Measurements from ENCODE around the gene MT1M. TPM values are rescaled to one million over a fixed set of nuclear protein-coding genes. Genes with fewer than 3 reads are reported as not detected.
A peak's percentile ranks its signal among the peaks of the same experiment; 100 is the strongest.

The MT1M gene
- total and polyA plus RNA-seq, 2 donors from 2014 or later: 15.3 to 27.9 TPM

DNA sequence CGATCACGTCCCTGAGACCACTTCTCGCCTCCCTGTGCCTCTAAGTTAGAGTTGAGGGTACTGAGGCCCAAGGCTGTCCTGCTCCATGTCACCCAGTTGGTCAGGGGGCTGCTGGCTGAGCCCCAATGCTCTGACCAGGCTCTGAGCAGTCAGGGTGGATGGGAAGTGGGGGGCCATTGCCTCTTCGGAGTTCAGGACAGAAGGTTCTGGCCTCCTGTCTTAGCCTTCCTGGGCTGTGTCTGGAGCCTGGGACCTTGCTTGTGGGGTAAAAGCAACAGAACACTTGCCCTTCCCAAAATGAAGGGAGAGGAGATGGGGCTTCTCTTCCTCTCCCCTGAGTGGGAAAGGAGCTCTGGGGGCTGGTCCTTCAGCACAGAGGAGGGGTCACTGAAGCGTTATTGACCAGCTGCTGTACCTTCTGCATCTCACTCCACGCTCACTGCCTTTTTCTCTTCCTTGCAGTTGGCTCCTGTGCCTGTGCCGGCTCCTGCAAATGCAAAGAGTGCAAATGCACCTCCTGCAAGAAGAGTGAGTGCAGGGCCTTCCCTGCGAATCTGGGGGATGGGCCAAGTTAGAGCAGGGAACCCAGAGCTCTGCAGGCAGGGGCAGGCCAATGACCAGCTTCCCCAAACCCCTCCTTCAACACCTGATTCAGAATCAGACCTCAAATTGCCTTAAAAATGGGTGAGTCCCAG lies 50.4 kb downstream of the MT1M start:
- H3K9ac ChIP-seq (ENCODE audit: low read length in 3 of 3): peak overlapping the region; percentile 50 to 94 (median 57)
- intact Hi-C loops (cut with DNase I): loop anchor here (10.0 kb wide), 1 partner anchor 78 kb away; the partner anchor contains the start of gene MT2A
- H3K27me3 ChIP-seq (ENCODE audit: control insufficient read depth, insufficient read depth, low read length): no peaks in the 10 kb centered on the region
- no peaks in the 10 kb centered on the region for H3K9me3 ChIP-seq (ENCODE audit: control insufficient read depth in 2 of 3, insufficient read depth in 1 of 3, low read length in 3 of 3)
- peak overlapping the region; percentile 71 to 94 (median 91) for H3K4me3 ChIP-seq (ENCODE audit: low read length in 3 of 3)
- FAIRE-seq (no peak), DNase-seq (no peak)
- H3K36me3 ChIP-seq (ENCODE audit: control insufficient read depth in 2 of 3, insufficient read depth in 3 of 3, low read length in 3 of 3): no peaks in the 10 kb centered on the region
- TF ChIP-seq, protein P1, sequence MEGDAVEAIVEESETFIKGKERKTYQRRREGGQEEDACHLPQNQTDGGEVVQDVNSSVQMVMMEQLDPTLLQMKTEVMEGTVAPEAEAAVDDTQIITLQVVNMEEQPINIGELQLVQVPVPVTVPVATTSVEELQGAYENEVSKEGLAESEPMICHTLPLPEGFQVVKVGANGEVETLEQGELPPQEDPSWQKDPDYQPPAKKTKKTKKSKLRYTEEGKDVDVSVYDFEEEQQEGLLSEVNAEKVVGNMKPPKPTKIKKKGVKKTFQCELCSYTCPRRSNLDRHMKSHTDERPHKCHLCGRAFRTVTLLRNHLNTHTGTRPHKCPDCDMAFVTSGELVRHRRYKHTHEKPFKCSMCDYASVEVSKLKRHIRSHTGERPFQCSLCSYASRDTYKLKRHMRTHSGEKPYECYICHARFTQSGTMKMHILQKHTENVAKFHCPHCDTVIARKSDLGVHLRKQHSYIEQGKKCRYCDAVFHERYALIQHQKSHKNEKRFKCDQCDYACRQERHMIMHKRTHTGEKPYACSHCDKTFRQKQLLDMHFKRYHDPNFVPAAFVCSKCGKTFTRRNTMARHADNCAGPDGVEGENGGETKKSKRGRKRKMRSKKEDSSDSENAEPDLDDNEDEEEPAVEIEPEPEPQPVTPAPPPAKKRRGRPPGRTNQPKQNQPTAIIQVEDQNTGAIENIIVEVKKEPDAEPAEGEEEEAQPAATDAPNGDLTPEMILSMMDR (IDR thresholded peaks at IDR 0.05; ENCODE audit: borderline replicate concordance, extremely low read depth, insufficient read depth): no peak
- H3K4me1 ChIP-seq (ENCODE audit: control insufficient read depth in 2 of 3, insufficient read depth in 2 of 3, low read depth in 1 of 3, low read length in 3 of 3): peaks cover 0 to 9% (median 5%) of the 10 kb centered on the region in 3 donors
- peak overlapping the region; percentile 26 to 38 for H3K27ac ChIP-seq (ENCODE audit: low read depth in 2 of 2, low read length in 2 of 2)

Other genes starting within 250 kb of the MT1M start
- 163 TPM for gene AMFR, start 207.1 kb upstream of the MT1M start, total RNA-seq
- gene AMFR, start 207.1 kb upstream of the MT1M start, polyA plus RNA-seq (ENCODE audit: insufficient read depth, low read depth, low replicate concordance): 143 TPM
- gene NUDT21, start 181.3 kb upstream of the MT1M start, total RNA-seq: 117 TPM
- gene NUDT21, start 181.3 kb upstream of the MT1M start, polyA plus RNA-seq (ENCODE audit: insufficient read depth, low read depth, low replicate concordance): 47.1 TPM
- gene OGFOD1, start 181.1 kb upstream of the MT1M start, total RNA-seq: 39.4 TPM
- 16.1 TPM for gene OGFOD1, start 181.1 kb upstream of the MT1M start, polyA plus RNA-seq (ENCODE audit: insufficient read depth, low read depth, low replicate concordance)
- 64.2 TPM for gene BBS2, start 112.6 kb upstream of the MT1M start, total RNA-seq
- gene BBS2, start 112.6 kb upstream of the MT1M start, polyA plus RNA-seq (ENCODE audit: insufficient read depth, low read depth, low replicate concordance): 46.5 TPM
- gene MT4, start 67.6 kb upstream of the MT1M start, total RNA-seq: not detected
- gene MT4, start 67.6 kb upstream of the MT1M start, polyA plus RNA-seq (ENCODE audit: insufficient read depth, low read depth, low replicate concordance): not detected
- not detected for gene MT3, start 43.1 kb upstream of the MT1M start, total RNA-seq
- 25.5 TPM for gene MT3, start 43.1 kb upstream of the MT1M start, polyA plus RNA-seq (ENCODE audit: insufficient read depth, low read depth, low replicate concordance)
- 507 TPM for gene MT2A, start 24.1 kb upstream of the MT1M start, total RNA-seq
- gene MT2A, start 24.1 kb upstream of the MT1M start, polyA plus RNA-seq (ENCODE audit: insufficient read depth, low read depth, low replicate concordance): 315 TPM
- 258 TPM for gene MT1E, start 6.9 kb upstream of the MT1M start, total RNA-seq
- 191 TPM for gene MT1E, start 6.9 kb upstream of the MT1M start, polyA plus RNA-seq (ENCODE audit: insufficient read depth, low read depth, low replicate concordance)
- 19.8 TPM for gene MT1A, start 6.0 kb downstream of the MT1M start, total RNA-seq
- 3.1 TPM for gene MT1A, start 6.0 kb downstream of the MT1M start, polyA plus RNA-seq (ENCODE audit: insufficient read depth, low read depth, low replicate concordance)
- not detected for gene MT1B, start 19.2 kb downstream of the MT1M start, total RNA-seq
- not detected for gene MT1B, start 19.2 kb downstream of the MT1M start, polyA plus RNA-seq (ENCODE audit: insufficient read depth, low read depth, low replicate concordance)
- 53.3 TPM for gene MT1F, start 25.3 kb downstream of the MT1M start, total RNA-seq
- gene MT1F, start 25.3 kb downstream of the MT1M start, polyA plus RNA-seq (ENCODE audit: insufficient read depth, low read depth, low replicate concordance): 312 TPM
- gene MT1G, start 35.4 kb downstream of the MT1M start, total RNA-seq: 33.6 TPM
- 2,564 TPM for gene MT1G, start 35.4 kb downstream of the MT1M start, polyA plus RNA-seq (ENCODE audit: insufficient read depth, low read depth, low replicate concordance)
- gene MT1H, start 37.2 kb downstream of the MT1M start, total RNA-seq: 4.4 TPM
- gene MT1H, start 37.2 kb downstream of the MT1M start, polyA plus RNA-seq (ENCODE audit: insufficient read depth, low read depth, low replicate concordance): 606 TPM
- gene MT1X, start 49.8 kb downstream of the MT1M start, total RNA-seq: 223 TPM
- 476 TPM for gene MT1X, start 49.8 kb downstream of the MT1M start, polyA plus RNA-seq (ENCODE audit: insufficient read depth, low read depth, low replicate concordance)
- 48.8 TPM for gene NUP93, start 97.5 kb downstream of the MT1M start, total RNA-seq
- 34.8 TPM for gene NUP93, start 97.5 kb downstream of the MT1M start, polyA plus RNA-seq (ENCODE audit: insufficient read depth, low read depth, low replicate concordance)
- gene SLC12A3, start 232.5 kb downstream of the MT1M start, total RNA-seq: 5.4 TPM
- 277 TPM for gene SLC12A3, start 232.5 kb downstream of the MT1M start, polyA plus RNA-seq (ENCODE audit: insufficient read depth, low read depth, low replicate concordance)

Data from kidney (tissue), 14 donors.